ENCODE measurements around the gene BHLHA9.
A peak's percentile ranks its signal among the peaks of the same experiment; 100 is the strongest.

The BHLHA9 gene

DNA sequence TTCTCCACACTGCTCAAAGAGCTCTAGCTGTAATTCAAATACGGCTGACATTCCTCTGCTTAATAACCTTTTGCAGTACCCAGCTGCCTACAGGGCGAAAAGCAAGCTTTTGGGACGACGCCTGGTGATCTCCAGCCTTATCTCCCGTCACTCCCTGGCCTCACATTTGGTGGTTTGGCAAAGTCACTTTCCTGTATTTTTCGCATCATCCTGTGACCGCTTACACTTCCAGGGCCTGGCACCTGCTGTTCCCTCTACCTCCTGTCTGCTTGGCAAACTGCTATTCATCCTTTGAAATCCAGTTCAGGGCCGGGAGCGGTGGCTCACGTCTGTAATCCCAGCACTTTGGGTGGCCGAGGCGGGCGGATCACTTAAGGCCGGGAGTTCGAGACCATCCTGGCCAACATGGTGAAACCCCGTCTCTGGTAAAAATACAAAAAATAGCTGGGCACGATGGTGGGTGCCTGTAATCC lies 2.7 kb upstream of the BHLHA9 start:
- no peak for DNase-seq (ENCODE audit: low read depth)
- peak overlapping the region; percentile 84 for H3K4me3 ChIP-seq (ENCODE audit: low read depth, low read length)
- TF ChIP-seq, protein P1, sequence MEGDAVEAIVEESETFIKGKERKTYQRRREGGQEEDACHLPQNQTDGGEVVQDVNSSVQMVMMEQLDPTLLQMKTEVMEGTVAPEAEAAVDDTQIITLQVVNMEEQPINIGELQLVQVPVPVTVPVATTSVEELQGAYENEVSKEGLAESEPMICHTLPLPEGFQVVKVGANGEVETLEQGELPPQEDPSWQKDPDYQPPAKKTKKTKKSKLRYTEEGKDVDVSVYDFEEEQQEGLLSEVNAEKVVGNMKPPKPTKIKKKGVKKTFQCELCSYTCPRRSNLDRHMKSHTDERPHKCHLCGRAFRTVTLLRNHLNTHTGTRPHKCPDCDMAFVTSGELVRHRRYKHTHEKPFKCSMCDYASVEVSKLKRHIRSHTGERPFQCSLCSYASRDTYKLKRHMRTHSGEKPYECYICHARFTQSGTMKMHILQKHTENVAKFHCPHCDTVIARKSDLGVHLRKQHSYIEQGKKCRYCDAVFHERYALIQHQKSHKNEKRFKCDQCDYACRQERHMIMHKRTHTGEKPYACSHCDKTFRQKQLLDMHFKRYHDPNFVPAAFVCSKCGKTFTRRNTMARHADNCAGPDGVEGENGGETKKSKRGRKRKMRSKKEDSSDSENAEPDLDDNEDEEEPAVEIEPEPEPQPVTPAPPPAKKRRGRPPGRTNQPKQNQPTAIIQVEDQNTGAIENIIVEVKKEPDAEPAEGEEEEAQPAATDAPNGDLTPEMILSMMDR (IDR thresholded peaks at IDR 0.05; ENCODE audit: low read depth, low read length, missing control alignments), result no peak

DNA sequence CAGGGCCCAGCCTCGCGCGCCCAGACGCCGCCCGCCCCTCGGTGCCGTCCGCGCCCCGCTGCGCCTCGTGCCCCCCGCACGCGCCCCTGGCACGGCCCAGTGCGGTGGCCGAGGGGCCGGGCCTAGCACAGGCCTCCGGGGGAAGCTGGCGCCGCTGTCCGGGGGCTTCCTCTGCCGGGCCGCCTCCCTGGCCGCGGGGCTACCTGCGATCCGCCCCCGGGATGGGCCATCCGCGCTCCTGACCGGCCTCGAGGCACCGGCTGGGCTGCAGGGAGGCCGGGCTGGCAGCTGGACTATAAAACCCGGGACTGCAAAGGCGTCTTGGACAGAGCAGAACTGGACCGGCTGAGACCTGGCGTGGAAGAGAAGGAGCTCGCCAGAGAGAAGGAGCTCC lies 783 bp downstream of the BHLHA9 start:
- no peak overlapping the region for H3K4me3 ChIP-seq (ENCODE audit: low read depth, low read length)
- no peak for DNase-seq (ENCODE audit: low read depth)
- TF ChIP-seq, protein P1 (IDR thresholded peaks at IDR 0.05; ENCODE audit: low read depth, low read length, missing control alignments), result no peak

- H3K4me3 ChIP-seq (ENCODE audit: low read depth, low read length), result no peak overlapping the region
- TF ChIP-seq, protein P1 (IDR thresholded peaks at IDR 0.05; ENCODE audit: low read depth, low read length, missing control alignments), result no peak
- no peak for DNase-seq (ENCODE audit: low read depth)
These were observed 1.2 kb downstream of the BHLHA9 start for GRCh38 chr17:1271441-1271840.

GRCh38 chr17:1272701-1273100 lies 2.5 kb downstream of the BHLHA9 start:
- TF ChIP-seq, protein P1 (IDR thresholded peaks at IDR 0.05; ENCODE audit: low read depth, low read length, missing control alignments), result no peak
- no peak overlapping the region for H3K4me3 ChIP-seq (ENCODE audit: low read depth, low read length)

GRCh38 chr17:1273492-1274244 lies 3.4 kb downstream of the BHLHA9 start:
- TF ChIP-seq, protein P1 (IDR thresholded peaks at IDR 0.05; ENCODE audit: low read depth, low read length, missing control alignments), result no peak
- no peak for DNase-seq (ENCODE audit: low read depth)
- no peak overlapping the region for H3K4me3 ChIP-seq (ENCODE audit: low read depth, low read length)

More at GRCh38 chr17:1272701-1273100, 2.5 kb downstream of the BHLHA9 start:
- no peak for DNase-seq (ENCODE audit: low read depth)

GRCh38 chr17:1274245-1274608 lies 4.0 kb downstream of the BHLHA9 start:
- no peak for DNase-seq (ENCODE audit: low read depth)
- no peak overlapping the region for H3K4me3 ChIP-seq (ENCODE audit: low read depth, low read length)
- TF ChIP-seq, protein P1 (IDR thresholded peaks at IDR 0.05; ENCODE audit: low read depth, low read length, missing control alignments), result no peak

Measured in GM12864 (cell line).